Mammary epithelial cell (primary cell): ENCODE measurements around the gene NEUROG1.

Experiments
- EZH2 ChIP-seq: IDR thresholded peaks from 2 replicates; pipeline ENCODE4 v1.6.1; 2012; ENCODE audit warnings: low read length, inconsistent platforms, borderline replicate concordance
- TF ChIP-seq, protein P1 (sequence below), 2 donors: IDR thresholded peaks in 1 of 2; conservative IDR thresholded peaks in 1 of 2; 2 replicates each; pipeline ENCODE4 v1.5.1; 2011 to 2012; ENCODE audit warnings: inconsistent platforms in 2 of 2, low read length in 2 of 2, mild to moderate bottlenecking in 2 of 2, control low read depth in 1 of 2, low read depth in 1 of 2; ENCODE audit not compliant: insufficient read depth in 1 of 2; ENCODE audit errors: extremely low read depth in 1 of 2

DNA sequence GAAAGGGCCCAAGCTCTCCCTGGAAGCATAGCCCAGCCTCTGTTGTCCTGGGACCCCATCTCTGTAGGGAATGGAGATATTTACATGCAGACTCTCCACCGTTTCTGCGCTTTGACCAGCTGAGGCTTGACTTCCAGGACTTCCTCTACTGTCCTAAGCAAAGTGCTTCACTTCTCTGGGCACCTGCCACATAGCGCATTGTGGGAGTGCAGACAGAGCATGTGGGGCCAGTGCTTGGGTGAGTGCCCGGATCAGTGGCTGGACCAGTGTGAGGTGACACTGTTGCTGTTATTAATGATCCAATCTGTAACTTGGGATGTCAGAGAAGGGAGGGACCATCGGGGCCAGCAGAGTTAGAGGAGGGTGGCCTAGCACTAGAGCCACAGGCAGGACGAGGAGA is 32.5 kb upstream of the NEUROG1 start:
- TF ChIP-seq, protein P1, sequence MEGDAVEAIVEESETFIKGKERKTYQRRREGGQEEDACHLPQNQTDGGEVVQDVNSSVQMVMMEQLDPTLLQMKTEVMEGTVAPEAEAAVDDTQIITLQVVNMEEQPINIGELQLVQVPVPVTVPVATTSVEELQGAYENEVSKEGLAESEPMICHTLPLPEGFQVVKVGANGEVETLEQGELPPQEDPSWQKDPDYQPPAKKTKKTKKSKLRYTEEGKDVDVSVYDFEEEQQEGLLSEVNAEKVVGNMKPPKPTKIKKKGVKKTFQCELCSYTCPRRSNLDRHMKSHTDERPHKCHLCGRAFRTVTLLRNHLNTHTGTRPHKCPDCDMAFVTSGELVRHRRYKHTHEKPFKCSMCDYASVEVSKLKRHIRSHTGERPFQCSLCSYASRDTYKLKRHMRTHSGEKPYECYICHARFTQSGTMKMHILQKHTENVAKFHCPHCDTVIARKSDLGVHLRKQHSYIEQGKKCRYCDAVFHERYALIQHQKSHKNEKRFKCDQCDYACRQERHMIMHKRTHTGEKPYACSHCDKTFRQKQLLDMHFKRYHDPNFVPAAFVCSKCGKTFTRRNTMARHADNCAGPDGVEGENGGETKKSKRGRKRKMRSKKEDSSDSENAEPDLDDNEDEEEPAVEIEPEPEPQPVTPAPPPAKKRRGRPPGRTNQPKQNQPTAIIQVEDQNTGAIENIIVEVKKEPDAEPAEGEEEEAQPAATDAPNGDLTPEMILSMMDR (conservative IDR thresholded peaks at IDR 0.05 in 1 of 2, IDR thresholded peaks at IDR 0.05 in 1 of 2; ENCODE audit: extremely low read depth in 1 of 2, insufficient read depth in 1 of 2, low read depth in 1 of 2, low read length in 2 of 2) = no peak
- no peak for TF ChIP-seq EZH2
